DMS 273 (cell line): ENCODE data around the gene CERS1.

Experiments used
- DNase-seq: peaks from one replicate; lab custom pipeline; 2025; ENCODE audit not compliant: unreplicated experiment; lab: John Stamatoyannopoulos, UW

The CERS1 gene

GRCh38 chr19:18876865-18877264, 19.1 kb downstream of the CERS1 start:
- DNase-seq: no peak

DNA sequence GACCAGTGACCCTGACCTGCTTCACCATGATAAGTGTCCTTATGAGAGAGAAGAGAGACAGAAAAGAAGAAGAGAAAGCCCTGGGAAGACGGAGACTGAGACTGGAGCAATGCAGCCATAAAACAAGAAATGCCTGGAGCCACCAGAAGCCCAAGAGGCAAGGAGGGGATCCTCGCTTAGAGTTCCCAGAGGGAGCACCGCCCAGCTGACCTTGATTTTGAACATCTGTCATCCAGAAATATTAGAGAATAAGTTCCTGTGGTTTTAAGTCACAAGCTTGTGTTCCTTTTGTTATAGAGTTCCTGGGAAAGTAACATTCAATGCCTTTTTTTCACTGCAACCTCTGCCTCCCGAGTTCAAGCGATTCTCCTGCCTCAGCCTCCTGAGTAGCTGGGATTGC, 20.2 kb downstream of the CERS1 start:
- DNase-seq: no peak

GRCh38 chr19:18871543-18871942, 24.4 kb downstream of the CERS1 start:
- DNase-seq: peak; percentile 48

GRCh38 chr19:18870531-18871172, 25.3 kb downstream of the CERS1 start:
- no peak for DNase-seq

GRCh38 chr19:18869781-18870530, 26.0 kb downstream of the CERS1 start:
- no peak for DNase-seq

DNA sequence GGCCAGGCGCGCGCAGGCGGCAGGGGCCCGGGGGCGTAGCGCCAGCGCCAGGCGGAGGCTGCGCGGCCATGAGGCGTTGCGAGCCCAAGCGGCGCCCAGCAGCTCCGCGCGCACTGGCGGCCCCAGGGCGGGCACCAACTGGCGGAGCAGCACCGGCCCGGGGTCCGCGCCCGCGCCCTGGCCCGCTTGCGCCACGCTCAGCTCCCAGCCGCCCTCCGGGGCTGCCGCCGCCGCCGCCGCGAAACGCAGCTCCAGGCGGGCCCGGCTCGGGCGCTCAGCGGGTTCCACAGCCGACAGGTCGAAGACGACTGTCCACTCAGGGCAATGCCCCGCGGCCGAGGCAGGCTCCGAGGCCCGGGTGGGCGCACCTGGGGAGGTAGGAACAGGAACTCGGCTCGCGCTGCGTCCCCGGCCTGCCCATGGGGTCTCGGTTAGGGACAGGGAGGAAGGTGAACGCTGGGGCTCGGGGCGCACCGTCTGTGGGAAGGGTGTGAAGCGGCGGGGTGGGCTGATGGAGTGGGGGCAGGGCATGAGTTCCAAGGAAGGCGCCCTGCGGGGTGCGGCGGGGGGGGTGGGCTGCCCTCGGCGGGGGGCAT, 26.8 kb downstream of the CERS1 start:
- DNase-seq: no peak

GRCh38 chr19:18868380-18869022, 27.5 kb downstream of the CERS1 start:
- no peak for DNase-seq

DNA sequence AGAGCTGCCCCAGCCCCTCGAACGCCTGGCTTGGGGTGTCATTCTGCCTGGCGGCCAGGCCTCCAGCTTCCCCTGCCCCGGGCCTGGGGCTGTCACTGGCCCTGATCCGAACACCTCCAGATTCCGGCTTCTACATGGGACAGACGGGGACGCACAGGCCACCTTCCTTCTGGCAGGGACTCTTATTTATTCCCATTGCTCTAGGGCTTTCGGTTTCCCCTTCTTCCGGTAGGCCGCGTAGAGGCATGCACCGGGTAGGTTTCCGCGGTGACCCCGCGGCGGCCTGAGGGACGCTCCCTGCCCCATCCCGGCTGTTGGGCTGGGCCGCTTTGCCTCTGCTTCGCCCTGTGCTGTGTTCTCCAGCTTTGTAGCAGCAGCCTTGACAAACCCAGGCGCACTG, 28.2 kb downstream of the CERS1 start:
- DNase-seq: no peak

GRCh38 chr19:18867199-18867598, 28.8 kb downstream of the CERS1 start:
- DNase-seq: no peak

- no peak for DNase-seq
Observed at GRCh38 chr19:18866800-18867123, 29.2 kb downstream of the CERS1 start.

- DNase-seq: peak; percentile 84
Observed at GRCh38 chr19:18865973-18866799, 29.8 kb downstream of the CERS1 start.

GRCh38 chr19:18865106-18865972, 30.6 kb downstream of the CERS1 start:
- no peak for DNase-seq

GRCh38 chr19:18863843-18864362, 32.1 kb downstream of the CERS1 start:
- DNase-seq: no peak

DNA sequence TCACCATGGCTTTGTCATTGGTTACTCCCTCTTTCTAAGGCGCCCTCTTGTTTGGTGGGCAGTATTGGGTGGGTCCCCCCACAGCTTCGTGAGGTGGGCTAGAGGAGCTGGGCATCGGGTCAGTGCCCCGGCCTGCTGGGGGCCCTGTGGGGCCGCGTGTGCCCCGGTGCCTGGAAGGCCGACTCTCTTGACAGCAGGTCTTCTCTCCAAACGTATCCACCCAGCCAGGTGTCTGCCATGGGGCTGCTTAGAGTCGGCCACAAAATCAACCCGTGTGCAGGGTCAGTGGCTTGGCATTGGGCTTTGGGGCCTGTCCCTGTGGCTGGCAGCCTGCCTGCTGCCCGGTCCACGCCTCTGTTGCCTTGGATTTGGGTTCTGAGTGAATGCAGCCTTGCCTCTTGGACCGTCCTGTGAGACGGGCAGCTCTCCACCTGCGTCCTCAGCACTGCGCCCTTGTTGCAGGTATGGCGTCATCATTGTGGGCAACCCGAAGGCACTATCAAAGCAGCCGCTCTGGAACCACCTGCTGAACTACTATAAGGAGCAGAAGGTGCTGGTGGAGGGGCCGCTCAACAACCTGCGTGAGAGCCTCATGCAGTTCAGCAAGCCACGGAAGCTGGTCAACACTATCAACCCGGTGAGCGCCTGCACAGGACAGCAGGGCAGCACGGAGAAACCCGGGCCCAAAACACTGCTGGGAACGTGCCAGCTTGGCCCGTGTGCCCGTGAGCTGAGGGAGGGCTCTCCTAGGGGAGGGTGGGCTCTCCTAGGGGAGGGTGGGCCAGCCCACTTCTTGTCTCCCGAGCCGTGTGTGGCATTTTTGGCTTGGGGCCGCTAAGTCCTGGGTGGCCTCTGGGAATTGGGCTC, 32.7 kb downstream of the CERS1 start:
- no peak for DNase-seq

DNA sequence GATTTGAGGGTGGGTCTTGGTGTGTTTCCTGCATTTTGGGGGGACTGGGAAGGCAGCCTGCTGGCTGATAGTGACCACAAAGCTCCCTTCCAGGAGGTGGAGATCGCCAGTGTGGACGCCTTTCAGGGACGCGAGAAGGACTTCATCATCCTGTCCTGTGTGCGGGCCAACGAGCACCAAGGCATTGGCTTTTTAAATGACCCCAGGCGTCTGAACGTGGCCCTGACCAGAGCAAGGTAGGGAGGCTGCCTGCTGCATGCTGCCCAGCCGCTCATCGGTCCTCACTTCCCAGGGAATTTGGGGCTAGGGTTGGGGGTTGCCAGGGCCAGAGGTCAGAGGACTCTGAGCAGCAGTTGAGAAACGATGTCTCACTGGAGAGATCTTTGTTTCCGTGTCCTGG, 34.0 kb downstream of the CERS1 start:
- DNase-seq: no peak

- no peak for DNase-seq
Observed at GRCh38 chr19:18861235-18861634, 34.7 kb downstream of the CERS1 start.

- no peak for DNase-seq
Observed at GRCh38 chr19:18860725-18861124, 35.2 kb downstream of the CERS1 start.

- DNase-seq: no peak
Observed at GRCh38 chr19:18860302-18860700, 35.7 kb downstream of the CERS1 start.

DNA sequence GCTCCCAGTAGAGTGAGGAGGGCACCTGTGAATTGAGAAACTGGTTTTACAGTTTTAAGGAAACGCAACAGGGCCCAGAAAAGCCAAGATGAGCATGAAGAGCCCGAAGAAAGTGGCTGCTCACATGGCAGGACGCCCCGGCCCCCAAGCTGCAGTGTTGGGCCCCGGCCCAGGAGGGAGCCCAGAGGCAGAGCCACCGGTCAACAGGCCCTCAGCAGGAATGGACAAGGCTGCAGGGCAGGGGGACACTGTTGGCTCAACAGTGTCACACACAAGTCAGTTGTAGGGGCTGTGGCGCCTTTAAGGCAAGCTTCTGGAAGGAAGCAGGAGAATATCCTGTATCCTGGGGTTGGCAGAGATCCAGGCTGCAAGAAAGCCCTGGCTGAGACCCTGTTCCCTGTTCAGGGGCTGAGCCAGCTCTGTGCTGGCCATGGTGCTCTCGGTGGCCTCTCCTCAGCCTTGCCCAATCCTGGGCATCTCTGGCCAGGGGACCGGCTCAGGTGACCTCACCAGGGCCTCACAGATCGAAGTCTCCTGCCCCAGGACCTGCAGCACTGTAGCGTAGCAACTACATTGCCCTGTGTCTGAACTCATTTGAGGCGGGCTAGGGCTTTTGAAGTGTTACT, 36.2 kb downstream of the CERS1 start:
- DNase-seq: no peak
